HG03439 (cell line): ENCODE measurements around the gene OSM.

Experiments
- ATAC-seq: cut with Tn5 transposase; IDR thresholded peaks from one replicate; pipeline ENCODE4 v1.9.1; 2021; ENCODE audit warnings: mild to moderate bottlenecking, moderate library complexity; ENCODE audit not compliant: unreplicated experiment

OSM gene

DNA sequence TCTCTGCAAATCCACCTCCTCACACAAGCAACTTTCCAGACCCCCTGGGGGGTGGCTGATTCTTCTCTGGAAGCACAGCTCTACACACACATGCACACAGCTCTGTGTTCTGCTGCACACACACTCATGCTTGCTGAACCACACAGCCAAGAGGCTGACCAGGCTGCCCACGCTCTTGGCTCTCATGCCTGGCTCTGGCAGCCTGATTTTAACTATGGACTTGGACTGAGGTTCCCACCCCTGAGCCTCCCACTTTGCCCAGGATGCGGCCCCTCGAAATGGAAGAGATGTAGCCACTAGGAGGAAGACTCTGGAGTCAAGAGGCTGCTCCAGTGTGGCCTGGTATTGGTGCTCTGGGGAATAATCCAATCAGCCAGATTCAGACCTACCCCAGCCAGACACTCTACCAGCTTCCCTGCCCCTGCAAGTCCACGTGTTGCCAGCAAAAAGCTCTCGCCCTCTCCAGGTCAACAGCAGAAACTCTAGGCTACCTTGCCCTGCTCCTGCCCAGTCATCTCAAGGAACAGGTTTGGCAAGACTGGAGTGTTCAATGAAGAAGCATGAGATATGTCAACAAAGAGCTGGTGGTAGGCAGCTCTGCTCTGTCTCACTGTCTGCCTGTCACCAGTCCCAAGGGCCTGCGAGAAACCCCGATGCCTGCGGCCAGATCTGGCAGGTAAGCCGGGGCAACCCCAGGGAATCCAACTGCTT, 31.5 kb upstream of the OSM start:
- ATAC-seq, result no peak

DNA sequence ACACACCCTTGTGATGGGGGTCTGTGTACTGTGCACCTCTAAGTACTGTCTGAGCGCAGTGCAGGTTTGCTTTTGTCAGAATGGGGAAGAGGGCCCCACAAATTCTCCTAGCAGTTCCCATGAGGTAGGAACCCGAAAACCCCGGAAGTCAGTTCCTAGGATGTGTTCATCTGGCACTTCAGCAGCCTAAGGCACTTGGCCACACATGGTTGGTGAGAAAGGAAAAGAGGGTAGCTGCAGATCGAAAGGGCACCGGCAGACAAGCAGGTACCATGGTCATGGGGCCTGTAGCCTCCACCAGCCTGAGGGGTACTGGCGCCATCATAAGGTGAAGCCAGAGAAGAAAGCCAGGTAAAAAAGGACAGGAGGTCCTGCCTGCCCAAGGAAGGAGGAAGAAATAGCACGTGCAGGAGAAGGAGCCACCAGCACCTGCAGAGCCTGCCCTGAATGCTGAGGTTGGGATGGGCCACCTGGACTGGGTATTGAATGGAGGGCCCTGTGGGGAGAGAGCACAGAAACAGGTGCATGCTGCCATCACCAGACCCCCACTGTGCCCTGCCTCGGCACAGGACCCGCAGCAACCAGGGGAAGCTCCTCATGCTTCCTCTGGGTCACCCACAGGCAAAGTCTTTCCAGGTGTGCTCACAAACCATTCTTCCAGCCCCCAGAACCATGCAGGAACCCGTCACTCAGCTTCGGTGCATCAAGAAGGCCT, 30.8 kb upstream of the OSM start:
- no peak for ATAC-seq

DNA sequence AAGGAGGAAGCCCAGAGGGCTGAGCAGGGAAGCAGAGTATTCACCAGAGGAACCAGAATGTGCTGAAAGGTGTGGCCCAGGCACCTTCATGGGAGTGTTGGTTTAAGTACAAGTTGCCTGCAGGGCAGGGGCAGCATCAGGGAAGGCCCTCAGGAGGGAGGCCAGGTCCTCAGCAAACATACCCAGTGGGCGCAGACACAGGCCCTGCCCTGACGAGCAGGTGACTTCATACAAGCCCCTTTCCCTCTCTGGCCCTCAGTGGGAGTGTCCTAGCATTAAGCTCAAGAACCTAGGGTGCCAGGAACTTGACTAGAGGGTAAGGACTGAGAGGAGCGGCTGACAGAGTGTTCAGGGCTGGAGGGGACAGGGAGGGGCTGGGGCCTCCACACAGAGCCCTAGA, 30.2 kb upstream of the OSM start:
- ATAC-seq, result no peak

DNA sequence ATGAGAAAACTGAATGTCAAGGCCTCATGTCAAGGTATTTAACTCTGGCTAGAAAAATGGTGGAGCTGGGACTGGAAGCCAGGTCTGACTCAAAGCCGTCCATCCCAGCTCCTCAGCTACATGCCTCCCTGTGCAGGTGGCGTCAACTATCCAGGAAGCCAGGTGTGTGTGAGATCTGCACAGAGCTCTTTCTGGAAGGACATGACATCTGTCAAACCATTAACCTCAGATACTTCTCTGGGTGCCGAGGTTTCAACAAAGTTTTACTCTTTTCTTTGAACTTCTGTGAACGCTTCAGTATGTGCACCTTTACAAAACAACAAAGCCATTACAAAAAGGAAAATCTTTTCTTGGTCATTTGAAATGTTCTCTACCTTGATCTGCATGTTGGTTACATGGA, 29.7 kb upstream of the OSM start:
- no peak for ATAC-seq

DNA sequence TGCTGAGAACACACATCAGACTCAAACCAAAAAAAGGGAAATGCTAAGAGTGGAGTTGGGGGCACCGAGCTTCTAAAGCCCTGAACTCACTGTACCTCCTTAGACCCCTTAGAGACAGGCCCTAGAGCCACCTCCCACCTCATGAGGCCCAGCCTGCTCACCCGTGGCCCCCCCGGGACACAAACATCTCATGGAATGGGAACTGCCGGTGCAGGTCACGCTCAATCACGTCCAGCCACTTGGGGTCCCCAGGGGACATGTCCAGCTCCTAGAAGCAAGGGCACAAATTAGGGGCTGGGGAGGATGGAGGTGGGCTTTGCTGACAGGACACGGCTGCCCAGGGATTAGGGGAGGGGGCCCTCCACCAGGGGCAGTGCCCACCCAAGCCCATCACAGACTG, 28.9 kb upstream of the OSM start:
- ATAC-seq, result no peak

DNA sequence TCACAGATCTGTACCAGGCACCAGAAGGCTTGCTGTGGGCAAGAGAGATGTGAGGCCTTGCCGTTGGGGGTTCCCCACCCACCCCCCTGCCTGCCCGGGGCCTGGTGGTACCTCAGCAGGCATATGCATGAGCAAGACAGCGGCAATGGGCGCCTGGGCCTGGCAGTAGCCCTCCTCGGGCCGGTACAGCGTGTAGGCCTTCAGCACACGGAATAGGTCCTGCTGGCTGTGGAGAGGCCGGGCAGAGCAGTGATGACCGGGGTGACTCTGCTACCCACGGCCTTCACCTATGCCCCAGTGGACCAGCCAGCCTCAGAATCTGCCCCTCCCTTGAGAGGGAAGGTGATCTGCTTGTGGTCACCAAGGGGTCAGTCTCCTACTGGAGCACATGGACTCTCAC, 28.2 kb upstream of the OSM start:
- no peak for ATAC-seq

DNA sequence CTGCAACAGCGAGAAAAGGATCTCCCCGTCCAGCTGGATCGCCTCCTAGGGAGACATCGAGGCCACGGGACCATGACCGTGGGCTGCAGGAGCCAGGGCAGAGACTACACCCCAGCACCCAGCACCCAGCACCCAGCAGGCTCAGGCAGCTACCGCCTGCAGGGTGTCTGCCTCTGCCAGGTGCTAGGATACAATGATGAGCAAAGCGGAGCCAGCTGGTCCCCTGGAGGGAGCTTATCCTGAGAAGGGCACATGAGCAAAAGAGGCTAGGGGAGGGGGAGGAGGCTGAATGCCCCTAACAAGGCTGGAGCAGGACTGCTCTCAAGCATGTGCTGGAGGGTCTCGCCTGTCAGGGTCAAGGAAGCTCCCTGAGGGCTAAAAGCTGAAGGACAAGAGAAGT, 27.4 kb upstream of the OSM start:
- no peak for ATAC-seq

DNA sequence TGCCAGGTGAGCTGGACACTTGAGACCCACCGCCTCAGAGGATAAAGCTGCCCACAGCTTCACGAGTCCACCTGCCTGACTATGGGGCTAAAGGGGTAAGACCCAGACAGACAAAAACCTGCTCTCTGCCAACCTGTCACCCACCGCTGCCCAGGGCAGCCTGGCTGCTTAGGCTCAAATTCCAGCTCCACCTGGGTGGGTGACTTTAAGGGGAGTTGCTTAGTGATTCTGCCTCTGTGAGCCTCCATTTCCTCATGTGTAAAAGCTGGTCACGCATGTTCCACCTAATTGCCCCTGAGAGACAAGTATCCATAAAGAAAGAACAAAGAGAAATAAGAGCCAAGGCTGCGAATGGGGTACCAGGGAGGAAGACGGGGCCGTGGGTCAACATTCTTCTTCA, 26.4 kb upstream of the OSM start:
- no peak for ATAC-seq

DNA sequence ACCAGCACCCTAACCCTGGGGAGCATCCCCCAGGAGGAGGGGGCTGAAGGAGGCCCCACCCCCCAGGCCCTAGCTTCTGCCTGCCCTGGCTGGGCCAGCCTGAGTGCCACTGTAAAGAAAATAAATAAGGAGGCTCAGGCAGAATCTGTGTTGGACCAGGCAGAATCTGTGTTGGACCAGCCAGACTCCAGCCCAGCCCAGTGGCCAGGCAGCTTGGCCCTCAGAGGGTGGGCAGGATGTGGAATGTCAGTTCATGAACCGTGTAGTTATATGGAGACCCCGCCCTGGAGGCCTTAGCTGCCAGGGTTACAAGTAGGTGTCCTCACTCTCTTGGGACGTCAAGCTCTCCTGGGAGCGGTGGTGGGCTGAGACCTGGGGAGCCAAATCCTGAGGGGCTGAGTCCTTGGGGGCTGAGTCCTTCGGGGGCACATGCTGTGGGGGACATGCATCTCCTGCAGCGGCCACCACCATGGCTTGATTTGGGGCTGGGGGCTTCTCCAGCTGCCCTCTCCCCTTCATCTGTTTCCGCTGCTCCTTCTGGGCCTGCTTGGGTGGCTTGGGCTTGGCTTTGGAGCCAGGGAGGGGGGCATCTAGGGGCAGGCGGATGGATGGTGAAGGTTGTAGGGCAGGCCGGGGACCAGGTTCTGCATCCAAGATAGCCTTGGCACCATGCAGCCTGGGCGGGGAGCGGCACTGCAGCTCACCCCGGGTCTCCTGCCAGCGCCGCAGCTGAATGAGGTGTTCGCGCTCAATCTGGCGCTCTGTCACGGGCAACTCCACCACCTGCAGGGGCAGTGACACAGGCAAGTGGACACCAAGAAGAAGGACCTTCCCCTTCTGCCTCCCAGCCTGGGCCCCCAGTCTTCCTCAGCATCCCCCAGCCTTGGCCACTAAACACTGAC, 25.7 kb upstream of the OSM start:
- no peak for ATAC-seq

DNA sequence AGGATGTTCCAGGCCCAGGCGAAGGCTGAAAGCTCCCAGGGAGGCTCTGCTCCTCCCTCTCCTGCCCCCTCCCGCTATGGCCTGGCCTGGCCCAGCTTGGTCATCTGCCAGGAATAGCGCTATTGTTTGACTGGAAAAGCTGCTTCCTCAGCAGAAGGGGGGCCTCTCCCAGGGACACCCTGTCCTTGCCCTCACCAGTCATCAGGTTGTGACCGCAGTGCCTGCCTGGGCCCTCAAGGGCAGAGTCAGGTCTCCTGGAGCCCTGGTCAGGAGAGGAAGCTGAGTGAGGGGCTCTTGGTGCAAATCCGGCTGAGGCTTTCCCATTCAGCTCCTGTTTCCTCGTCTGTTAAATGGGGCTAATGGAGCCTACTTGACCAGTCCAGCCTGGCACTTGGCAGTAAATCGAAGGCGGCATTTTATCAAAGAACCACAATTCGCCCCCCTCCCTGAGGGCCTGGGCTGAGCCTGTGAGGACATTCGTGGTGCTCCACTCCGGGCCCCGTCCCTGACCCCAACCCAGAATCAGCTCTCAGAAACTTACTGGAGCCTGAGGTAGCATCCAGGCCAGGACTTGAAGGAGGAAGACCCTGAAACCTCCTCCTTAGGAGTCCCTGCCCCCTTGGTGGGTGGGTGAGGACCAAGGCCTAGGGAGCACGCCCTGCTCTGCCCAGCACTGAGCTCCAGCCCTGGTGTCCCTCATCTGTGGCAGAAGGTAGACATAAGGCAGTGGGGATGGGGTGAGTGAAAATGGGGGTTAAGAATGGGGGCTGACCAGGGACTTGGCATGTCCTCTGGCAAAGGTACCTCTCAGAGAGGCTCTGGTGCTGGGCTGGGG, 24.6 kb upstream of the OSM start:
- no peak for ATAC-seq

DNA sequence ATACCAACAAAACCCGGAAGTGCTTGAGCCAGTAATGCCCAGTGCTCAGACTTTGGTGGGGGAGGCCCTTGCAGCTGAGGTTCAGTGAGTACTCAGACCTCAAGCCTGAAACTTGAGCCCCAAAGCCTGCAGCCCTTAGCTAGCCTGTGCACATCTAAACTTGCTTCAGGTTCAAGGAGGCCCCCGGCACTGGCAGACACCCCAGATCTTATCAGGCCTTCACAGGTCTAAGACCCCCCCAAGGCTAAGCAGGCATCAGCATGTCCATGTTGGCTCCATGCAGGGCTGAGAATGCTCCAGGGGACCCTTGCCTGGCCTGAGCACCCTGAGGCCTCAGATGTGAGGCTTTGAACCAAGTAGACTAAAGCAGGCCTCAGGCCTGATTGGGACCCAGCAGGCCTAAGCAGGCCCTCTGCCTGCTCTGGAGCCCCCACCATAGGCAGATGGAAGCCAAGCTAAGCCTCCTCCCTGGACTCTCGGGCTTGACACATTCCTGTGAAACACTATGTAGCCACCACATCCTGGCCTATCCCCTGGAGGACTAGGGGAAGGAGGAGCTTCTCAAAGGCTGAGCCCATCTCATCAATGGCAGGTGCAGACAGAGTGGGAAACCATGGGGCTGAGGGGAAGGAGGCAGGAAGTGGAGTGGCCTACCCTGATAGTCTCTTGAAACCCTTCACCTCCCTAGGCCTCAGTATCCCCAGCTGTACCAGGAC, 23.8 kb upstream of the OSM start:
- ATAC-seq, result no peak

DNA sequence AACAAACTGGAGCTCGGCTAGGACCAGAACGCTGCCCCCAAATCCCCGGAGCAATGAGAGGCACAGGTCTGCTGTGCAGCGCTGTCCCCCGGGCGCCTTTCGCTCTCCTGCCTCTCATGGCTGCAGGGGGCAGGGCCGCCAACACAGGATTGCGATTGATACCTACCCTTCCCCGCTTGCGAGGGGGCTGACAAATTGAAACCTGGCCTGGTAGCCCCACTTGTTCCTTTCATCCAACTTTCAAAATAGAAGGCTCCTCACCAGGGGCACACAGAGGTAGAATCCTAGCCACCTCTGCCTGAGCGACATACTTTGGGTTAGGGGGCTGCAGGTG, 23.3 kb upstream of the OSM start:
- no peak for ATAC-seq

DNA sequence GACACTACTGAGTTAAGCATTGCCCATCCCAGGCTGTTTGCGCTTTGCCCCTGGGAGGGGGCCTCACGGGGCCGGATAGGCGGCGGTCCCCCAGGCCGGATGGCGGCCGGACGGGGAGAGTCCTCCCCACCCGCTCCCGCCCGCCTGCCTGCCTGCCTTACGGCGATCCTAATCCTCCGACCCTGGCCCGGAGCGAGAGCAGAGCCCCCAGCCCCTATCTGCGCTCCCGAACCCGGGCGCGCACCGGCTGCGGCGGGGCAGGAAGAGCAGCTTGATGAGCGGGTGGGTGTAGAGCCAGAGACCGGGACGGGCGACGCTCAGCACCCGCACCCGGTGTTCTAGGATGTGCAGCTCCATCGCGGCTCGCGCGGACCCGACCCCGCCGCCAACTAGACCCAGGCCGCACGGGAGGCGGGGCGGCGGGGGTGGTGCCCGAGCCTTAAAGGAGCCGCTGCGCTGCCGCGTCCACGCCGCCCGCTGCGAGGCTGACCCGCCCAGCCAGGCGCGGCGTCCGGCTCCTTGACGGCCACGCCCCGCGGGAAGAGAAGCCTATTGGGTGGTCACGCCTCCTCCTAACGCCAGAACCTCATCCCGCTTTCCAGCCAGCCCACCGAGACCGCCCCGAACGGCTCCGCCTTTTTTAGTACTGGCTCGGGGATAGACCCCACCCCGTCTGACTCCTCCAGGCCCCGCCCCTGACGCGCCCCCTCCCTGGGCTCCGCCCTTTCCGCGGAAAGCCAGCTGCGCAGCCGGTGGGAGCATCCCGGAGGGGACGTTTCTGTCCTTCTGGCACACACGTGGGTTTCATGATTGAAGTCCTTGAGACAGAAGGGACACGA, 22.7 kb upstream of the OSM start, which contains the start of gene CASTOR1:
CASTOR1 (minus strand) TSS at position 365 of the 839 bp plus-strand sequence; CDS start at position 357, 8 bp downstream.
- ATAC-seq, result peak; percentile 62

DNA sequence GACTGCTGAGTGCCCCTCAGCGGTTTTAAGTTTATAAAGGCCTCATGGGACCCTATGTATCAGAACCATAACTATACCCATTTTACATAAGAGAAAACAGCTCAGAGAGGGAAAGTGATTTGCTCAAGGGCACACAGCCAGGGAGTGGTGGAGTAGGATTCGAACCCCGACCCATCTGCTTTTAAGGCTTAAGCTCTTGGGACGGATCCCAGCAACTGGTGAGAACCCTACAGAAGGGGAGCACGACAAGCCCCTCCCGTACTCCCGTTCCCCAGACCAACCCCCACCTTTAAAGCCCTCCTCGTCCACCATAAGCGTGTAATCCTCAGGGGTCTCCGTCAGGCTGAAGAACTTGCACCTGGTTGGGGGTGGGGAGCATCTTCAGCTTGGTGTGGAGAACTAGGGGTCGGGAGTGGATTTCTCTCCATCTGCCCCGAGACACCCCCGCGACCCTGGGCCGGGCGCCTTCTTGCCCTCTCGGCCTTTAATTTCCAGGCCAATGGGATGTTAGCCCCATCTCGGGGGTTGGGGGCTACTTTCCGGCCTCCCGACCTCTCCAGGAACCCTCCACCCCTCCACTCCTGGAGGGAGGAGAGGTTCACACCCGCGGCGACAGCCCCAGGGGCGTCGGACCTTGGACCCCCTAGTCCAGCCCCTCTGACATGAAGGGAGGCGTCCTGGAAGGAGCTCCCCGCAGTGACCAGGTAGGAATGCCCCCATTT, 21.9 kb upstream of the OSM start:
- no peak for ATAC-seq

DNA sequence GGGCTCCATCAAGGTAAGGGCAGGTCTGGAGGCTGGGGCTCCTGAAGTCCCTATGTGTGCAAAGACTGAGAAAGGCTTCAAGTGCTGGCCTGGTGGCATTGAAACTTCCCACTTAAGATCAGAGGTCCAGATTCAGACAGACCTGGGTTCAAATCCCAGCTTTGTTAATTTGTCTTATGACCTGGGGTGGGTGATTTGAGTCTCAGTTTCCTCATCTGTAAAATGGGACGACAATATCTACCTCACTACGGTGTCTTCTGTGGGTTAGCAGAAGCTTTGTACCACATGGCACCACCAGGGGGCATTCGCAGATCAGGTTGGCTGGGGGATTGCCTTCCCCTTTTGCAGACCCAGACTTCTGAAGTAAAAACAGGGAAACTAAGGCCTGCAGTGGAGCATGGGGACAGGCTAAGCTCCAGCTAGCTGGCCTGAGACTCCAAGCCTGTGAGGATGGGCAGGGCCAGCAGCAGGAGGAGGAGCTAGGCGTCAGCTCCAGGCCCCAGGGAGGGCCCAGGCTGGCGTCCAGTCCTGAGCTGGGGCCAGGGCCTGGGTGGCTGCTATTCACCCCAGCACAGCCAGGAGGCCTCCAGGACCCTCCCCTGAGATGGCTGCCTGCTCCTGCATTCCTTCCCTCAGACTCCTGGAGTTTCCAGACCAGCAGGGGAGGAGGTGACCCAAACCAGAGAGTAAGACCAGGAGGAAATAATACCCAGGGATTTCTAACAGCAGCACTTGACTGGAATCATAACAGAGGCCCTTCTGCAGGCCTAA, 21.2 kb upstream of the OSM start:
- no peak for ATAC-seq

DNA sequence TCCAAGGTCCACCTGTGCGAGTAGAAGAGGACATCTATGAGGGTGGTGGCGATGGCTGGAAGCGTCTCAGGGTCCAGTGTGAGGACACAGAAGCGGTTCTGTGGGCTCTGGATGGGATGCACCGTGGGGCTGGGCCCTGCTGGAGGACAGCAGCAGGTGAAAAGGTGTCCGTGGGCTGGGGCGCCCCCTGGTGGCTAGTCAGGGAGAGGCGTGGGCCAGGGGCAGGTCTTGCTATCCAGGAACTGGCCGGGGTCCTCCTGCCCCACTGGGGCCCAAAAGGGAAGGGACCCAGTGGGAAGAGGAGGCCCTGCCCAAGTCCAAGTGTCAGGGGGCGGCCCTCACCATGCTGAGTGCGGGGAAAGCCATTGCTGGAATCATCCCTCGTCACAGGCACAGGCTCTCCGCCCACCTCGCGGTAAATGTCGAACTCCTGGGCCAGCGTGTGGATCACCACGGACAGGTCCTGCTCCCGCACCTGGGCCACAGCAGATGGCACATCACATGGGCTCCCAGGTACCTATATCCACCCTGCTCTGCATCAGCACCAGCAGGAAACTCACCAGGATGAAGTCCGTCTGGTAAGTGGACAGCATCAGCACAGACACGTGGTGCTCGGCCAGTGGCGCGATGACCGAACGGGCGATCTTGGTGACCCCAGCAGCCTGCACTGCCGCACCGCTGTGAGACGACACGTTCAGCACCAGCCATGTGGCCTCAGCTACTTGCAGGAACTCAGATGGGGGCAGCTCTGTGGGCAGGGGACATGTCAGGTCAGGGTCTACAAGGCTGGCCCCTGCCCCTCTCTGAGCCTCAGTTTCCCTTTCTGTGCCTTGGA, 20.4 kb upstream of the OSM start:
- ATAC-seq, result no peak

DNA sequence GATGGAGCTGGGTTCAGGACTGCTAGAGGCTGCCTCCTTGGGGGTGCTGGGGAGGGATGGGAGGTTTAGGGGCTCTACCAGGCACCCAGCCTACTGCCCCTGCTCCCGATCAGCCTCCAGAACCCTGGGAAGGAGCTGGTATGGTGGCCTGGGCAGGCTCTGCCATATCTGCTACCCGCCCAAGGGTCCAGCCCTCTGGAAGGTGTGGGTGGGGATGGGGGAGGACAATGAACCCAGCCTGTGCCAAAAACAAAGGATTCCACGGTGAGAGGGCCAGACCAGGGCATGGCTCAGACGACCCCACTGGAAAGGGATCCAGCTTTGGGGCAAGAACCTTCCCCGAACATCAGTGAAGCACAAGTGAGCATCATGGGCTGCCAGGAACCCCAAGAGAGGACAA, 19.7 kb upstream of the OSM start:
- ATAC-seq, result no peak
